Central memory CD8-positive, alpha-beta T cell (primary cell): ENCODE data around the gene ITPRIP.

Experiments used
- ATAC-seq: fragments of 150-1000 bp; cut with Tn5 transposase; replicated peaks from 2 replicates; pipeline ENCODE4 v1.10.0; 2022; ENCODE audit warnings: mild to moderate bottlenecking, moderate FRiP score, moderate number of reproducible peaks; ENCODE audit not compliant: poor library complexity, severe bottlenecking; ENCODE audit errors: extremely low read depth
- DNase-seq, 2 donors: peaks; one replicate each; pipeline ENCODE4 v3.0.0; 2021; ENCODE audit warnings: low spot score in 2 of 2
- H3K27ac Mint-ChIP-seq: one replicate; pipeline ENCODE4 v1.8.0; 2022; ENCODE audit warnings: low read depth, mild to moderate bottlenecking, moderate library complexity, mixed read lengths
- H3K27me3 Mint-ChIP-seq: one replicate; pipeline ENCODE4 v1.8.0; 2022; ENCODE audit warnings: mixed read lengths
- H3K36me3 Mint-ChIP-seq: one replicate; pipeline ENCODE4 v1.8.0; 2022; ENCODE audit warnings: mild to moderate bottlenecking, moderate library complexity, mixed read lengths; ENCODE audit not compliant: insufficient read depth
- H3K4me1 Mint-ChIP-seq: one replicate; pipeline ENCODE4 v1.8.0; 2022; ENCODE audit warnings: mixed read lengths
- H3K4me3 Mint-ChIP-seq: one replicate; pipeline ENCODE4 v1.8.0; 2022; ENCODE audit warnings: mild to moderate bottlenecking, moderate library complexity, mixed read lengths
- H3K9me3 Mint-ChIP-seq: one replicate; pipeline ENCODE4 v1.8.0; 2022; ENCODE audit warnings: mixed read lengths

ITPRIP gene

GRCh38 chr10:104296687-104297436, 41.4 kb downstream of the ITPRIP start:
- Mint-ChIP-seq H3K4me1 (peaks cover 16% of the 10 kb centered on the region), H3K9me3 (no peaks in the 10 kb centered on the region), H3K27ac (no peak overlapping the region), H3K4me3 (no peak overlapping the region), H3K27me3 (no peaks in the 10 kb centered on the region), H3K36me3 (peaks cover 2% of the 10 kb centered on the region)
- ATAC-seq (no peak), DNase-seq (no peak)

- H3K4me1 Mint-ChIP-seq: peaks cover 7% of the 10 kb centered on the region
- H3K36me3 Mint-ChIP-seq: no peaks in the 10 kb centered on the region
- H3K27me3 Mint-ChIP-seq: peaks cover 29% of the 10 kb centered on the region
- ATAC-seq (no peak), DNase-seq (no peak)
- H3K4me3 Mint-ChIP-seq: no peak overlapping the region
- no peaks in the 10 kb centered on the region for H3K9me3 Mint-ChIP-seq
- H3K27ac Mint-ChIP-seq: no peak overlapping the region
These were observed 44.4 kb downstream of the ITPRIP start for GRCh38 chr10:104293781-104294321.

GRCh38 chr10:104293011-104293410, 45.3 kb downstream of the ITPRIP start:
- ATAC-seq: no peak
- peaks cover 7% of the 10 kb centered on the region for H3K4me1 Mint-ChIP-seq
- H3K27ac Mint-ChIP-seq: no peak overlapping the region
- no peak for DNase-seq
- H3K4me3 Mint-ChIP-seq: no peak overlapping the region
- no peaks in the 10 kb centered on the region for H3K36me3 Mint-ChIP-seq
- H3K9me3 Mint-ChIP-seq: no peaks in the 10 kb centered on the region
- peaks cover 37% of the 10 kb centered on the region for H3K27me3 Mint-ChIP-seq

- Mint-ChIP-seq H3K27ac (no peak overlapping the region), H3K9me3 (no peaks in the 10 kb centered on the region), H3K27me3 (peaks cover 48% of the 10 kb centered on the region), H3K4me1 (peaks cover 7% of the 10 kb centered on the region), H3K4me3 (no peak overlapping the region), H3K36me3 (peaks cover 2% of the 10 kb centered on the region)
- ATAC-seq: peak; percentile 98
- DNase-seq: peak; percentile 76 to 88
These were observed 46.8 kb downstream of the ITPRIP start for GRCh38 chr10:104291439-104291951.

GRCh38 chr10:104288355-104288754, 49.9 kb downstream of the ITPRIP start:
- Mint-ChIP-seq H3K27ac (no peak overlapping the region), H3K27me3 (peaks cover 48% of the 10 kb centered on the region)
- no peak for ATAC-seq

GRCh38 chr10:104286939-104287338, 51.3 kb downstream of the ITPRIP start:
- Mint-ChIP-seq H3K4me1 (peaks cover 7% of the 10 kb centered on the region), H3K9me3 (no peaks in the 10 kb centered on the region), H3K27me3 (peaks cover 48% of the 10 kb centered on the region)

More at GRCh38 chr10:104288355-104288754, 49.9 kb downstream of the ITPRIP start:
- no peak overlapping the region for H3K4me3 Mint-ChIP-seq
- DNase-seq: no peak
- H3K9me3 Mint-ChIP-seq: no peaks in the 10 kb centered on the region
- H3K4me1 Mint-ChIP-seq: peaks cover 7% of the 10 kb centered on the region
- peaks cover 2% of the 10 kb centered on the region for H3K36me3 Mint-ChIP-seq

GRCh38 chr10:104284846-104285245, 53.4 kb downstream of the ITPRIP start:
- Mint-ChIP-seq H3K27me3 (peaks cover 28% of the 10 kb centered on the region), H3K27ac (no peak overlapping the region), H3K4me1 (no peaks in the 10 kb centered on the region), H3K36me3 (peaks cover 2% of the 10 kb centered on the region), H3K9me3 (no peaks in the 10 kb centered on the region), H3K4me3 (no peak overlapping the region)
- ATAC-seq (no peak), DNase-seq (no peak)

More at GRCh38 chr10:104286939-104287338, 51.3 kb downstream of the ITPRIP start:
- Mint-ChIP-seq H3K36me3 (peaks cover 2% of the 10 kb centered on the region), H3K27ac (no peak overlapping the region), H3K4me3 (no peak overlapping the region)
- no peak for ATAC-seq
- DNase-seq: no peak

GRCh38 chr10:104281694-104282093, 56.6 kb downstream of the ITPRIP start:
- no peak overlapping the region for H3K4me3 Mint-ChIP-seq
- peaks cover 21% of the 10 kb centered on the region for H3K27me3 Mint-ChIP-seq
- ATAC-seq (no peak), DNase-seq (no peak)
- no peaks in the 10 kb centered on the region for H3K4me1 Mint-ChIP-seq
- no peaks in the 10 kb centered on the region for H3K36me3 Mint-ChIP-seq
- H3K9me3 Mint-ChIP-seq: no peaks in the 10 kb centered on the region
- no peak overlapping the region for H3K27ac Mint-ChIP-seq

GRCh38 chr10:104279550-104280259, 58.6 kb downstream of the ITPRIP start:
- H3K4me1 Mint-ChIP-seq: no peaks in the 10 kb centered on the region
- no peaks in the 10 kb centered on the region for H3K9me3 Mint-ChIP-seq
- peaks cover 27% of the 10 kb centered on the region for H3K27me3 Mint-ChIP-seq
- no peak overlapping the region for H3K4me3 Mint-ChIP-seq
- no peak overlapping the region for H3K27ac Mint-ChIP-seq
- no peaks in the 10 kb centered on the region for H3K36me3 Mint-ChIP-seq
- DNase-seq (no peak), ATAC-seq (no peak)

- Mint-ChIP-seq H3K9me3 (no peaks in the 10 kb centered on the region), H3K27ac (no peak overlapping the region), H3K36me3 (no peaks in the 10 kb centered on the region), H3K4me3 (no peak overlapping the region), H3K27me3 (peaks cover 27% of the 10 kb centered on the region), H3K4me1 (no peaks in the 10 kb centered on the region)
- no peak for ATAC-seq
- DNase-seq: no peak
These were observed 60.5 kb downstream of the ITPRIP start for GRCh38 chr10:104277785-104278184.

GRCh38 chr10:104276192-104276591, 62.1 kb downstream of the ITPRIP start:
- H3K27me3 Mint-ChIP-seq: peaks cover 27% of the 10 kb centered on the region
- no peaks in the 10 kb centered on the region for H3K4me1 Mint-ChIP-seq
- DNase-seq (no peak), ATAC-seq (no peak)
- no peak overlapping the region for H3K4me3 Mint-ChIP-seq
- H3K9me3 Mint-ChIP-seq: no peaks in the 10 kb centered on the region
- H3K27ac Mint-ChIP-seq: no peak overlapping the region
- H3K36me3 Mint-ChIP-seq: no peaks in the 10 kb centered on the region

- no peak overlapping the region for H3K4me3 Mint-ChIP-seq
- H3K36me3 Mint-ChIP-seq: no peaks in the 10 kb centered on the region
- no peaks in the 10 kb centered on the region for H3K4me1 Mint-ChIP-seq
These were observed 63.2 kb downstream of the ITPRIP start for GRCh38 chr10:104274762-104275721.

More at GRCh38 chr10:104274762-104275721, 63.2 kb downstream of the ITPRIP start:
- Mint-ChIP-seq H3K9me3 (no peaks in the 10 kb centered on the region), H3K27me3 (peaks cover 27% of the 10 kb centered on the region), H3K27ac (no peak overlapping the region)
- DNase-seq: no peak
- ATAC-seq: no peak
